Neuronal stem cell (in vitro differentiated cells): ENCODE results near the gene LTBP4.

Experiments used
- DNase-seq: peaks from one replicate; pipeline ENCODE4 v3.0.0-alpha.2; 2013; ENCODE audit warnings: low spot score
- H2AFZ ChIP-seq: one replicate; pipeline ENCODE4 v1.6.1; 2013; ENCODE audit warnings: mild to moderate bottlenecking, low read length, inconsistent platforms
- H2AK5ac ChIP-seq: 2 replicates; pipeline ENCODE4 v1.6.1; 2013; ENCODE audit warnings: low read depth, mild to moderate bottlenecking, inconsistent platforms, low read length, moderate library complexity, mixed read lengths
- H2BK120ac ChIP-seq: 2 replicates; pipeline ENCODE4 v1.6.1; 2013; ENCODE audit warnings: low read depth, mild to moderate bottlenecking, inconsistent platforms, low read length, moderate library complexity, mixed read lengths
- H2BK12ac ChIP-seq: one replicate; pipeline ENCODE4 v1.6.1; 2013; ENCODE audit warnings: low read length, inconsistent platforms
- H2BK15ac ChIP-seq: 2 replicates; pipeline ENCODE4 v1.6.1; 2013; ENCODE audit warnings: mild to moderate bottlenecking, low read length, inconsistent platforms, mixed read lengths
- H2BK5ac ChIP-seq: one replicate; pipeline ENCODE4 v1.6.1; 2013; ENCODE audit warnings: inconsistent platforms, mild to moderate bottlenecking, low read length, moderate library complexity
- H3K14ac ChIP-seq: one replicate; pipeline ENCODE4 v1.6.1; 2013; ENCODE audit warnings: low read length, inconsistent platforms
- H3K18ac ChIP-seq: 2 replicates; pipeline ENCODE4 v1.6.1; 2013; ENCODE audit warnings: low read length, inconsistent platforms
- H3K23ac ChIP-seq: 2 replicates; pipeline ENCODE4 v1.6.1; 2013; ENCODE audit warnings: low read depth, mild to moderate bottlenecking, mixed read lengths, low read length, inconsistent platforms; ENCODE audit not compliant: poor library complexity
- H3K27ac ChIP-seq: replicated peaks from 3 replicates; pipeline ENCODE4 v1.5.1; 2013; ENCODE audit warnings: low read length, inconsistent platforms
- H3K27me3 ChIP-seq, 3 experiments: 2 replicates each; pipeline ENCODE4 v1.6.1; 2013; ENCODE audit warnings: low read length in 3 of 3, mild to moderate bottlenecking in 2 of 3, inconsistent platforms in 1 of 3, low read depth in 1 of 3, mixed read lengths in 1 of 3, moderate library complexity in 1 of 3; ENCODE audit not compliant: control insufficient read depth in 3 of 3, insufficient read depth in 3 of 3
- H3K36me3 ChIP-seq, 2 donors: replicated peaks in 1 of 2; 2 replicates each; pipeline ENCODE4 v1.6.1; 2013; ENCODE audit warnings: low read length in 2 of 2; ENCODE audit not compliant: control insufficient read depth in 2 of 2, insufficient read depth in 2 of 2
- H3K4ac ChIP-seq: 2 replicates; pipeline ENCODE4 v1.6.1; 2013; ENCODE audit warnings: inconsistent platforms, mild to moderate bottlenecking, low read length, moderate library complexity
- H3K4me1 ChIP-seq, 2 donors: 1 replicate in 1 of 2; 2 replicates in 1 of 2; pipeline ENCODE4 v1.6.1; 2013; ENCODE audit warnings: low read length in 2 of 2, low read depth in 1 of 2; ENCODE audit not compliant: control insufficient read depth in 2 of 2, insufficient read depth in 1 of 2
- H3K4me2 ChIP-seq: one replicate; pipeline ENCODE4 v1.6.1; 2013; ENCODE audit warnings: mild to moderate bottlenecking, low read length, inconsistent platforms; ENCODE audit not compliant: insufficient read depth, poor library complexity, severe bottlenecking
- H3K4me3 ChIP-seq, 2 donors: 2 replicates each; pipeline ENCODE4 v1.5.1; 2013; ENCODE audit warnings: low read length in 2 of 2, mild to moderate bottlenecking in 2 of 2, inconsistent platforms in 1 of 2, moderate library complexity in 1 of 2
- H3K79me1 ChIP-seq: one replicate; pipeline ENCODE4 v1.6.1; 2013; ENCODE audit warnings: low read depth, mild to moderate bottlenecking, inconsistent platforms, low read length, moderate library complexity
- H3K9ac ChIP-seq: one replicate; pipeline ENCODE4 v1.6.1; 2013; ENCODE audit warnings: mild to moderate bottlenecking, low read depth, low read length, inconsistent platforms; ENCODE audit not compliant: poor library complexity
- H3K9me3 ChIP-seq, 2 donors: replicated peaks in 1 of 2; 2 replicates each; pipeline versions ENCODE3 to v1.6.1; 2013; ENCODE audit warnings: low read length in 2 of 2, mild to moderate bottlenecking in 2 of 2, inconsistent platforms in 1 of 2, low read depth in 1 of 2, mixed read lengths in 1 of 2, moderate library complexity in 1 of 2; ENCODE audit not compliant: control insufficient read depth in 2 of 2, insufficient read depth in 1 of 2
- H4K8ac ChIP-seq: one replicate; pipeline ENCODE4 v1.6.1; 2013; ENCODE audit warnings: low read depth, mild to moderate bottlenecking, inconsistent platforms, low read length, moderate library complexity
- H4K91ac ChIP-seq: one replicate; pipeline ENCODE4 v1.6.1; 2013; ENCODE audit warnings: low read length, low read depth, mild to moderate bottlenecking, inconsistent platforms; ENCODE audit not compliant: poor library complexity
- WGBS, 2 donors: extraction: QIAGEN DNeasy Blood & Tissue Kit; methylation state at CpG; one replicate each; pipeline ENCODE4 v1.1.7; 2013; ENCODE audit warnings: missing lambda C conversion rate in 2 of 2, mixed read lengths in 1 of 2; ENCODE audit not compliant: insufficient read length in 2 of 2, insufficient replicate concordance in 1 of 2; ENCODE audit errors: extremely low coverage in 2 of 2; 5-methylcytosine and 5-hydroxymethylcytosine counted together

The LTBP4 gene

DNA sequence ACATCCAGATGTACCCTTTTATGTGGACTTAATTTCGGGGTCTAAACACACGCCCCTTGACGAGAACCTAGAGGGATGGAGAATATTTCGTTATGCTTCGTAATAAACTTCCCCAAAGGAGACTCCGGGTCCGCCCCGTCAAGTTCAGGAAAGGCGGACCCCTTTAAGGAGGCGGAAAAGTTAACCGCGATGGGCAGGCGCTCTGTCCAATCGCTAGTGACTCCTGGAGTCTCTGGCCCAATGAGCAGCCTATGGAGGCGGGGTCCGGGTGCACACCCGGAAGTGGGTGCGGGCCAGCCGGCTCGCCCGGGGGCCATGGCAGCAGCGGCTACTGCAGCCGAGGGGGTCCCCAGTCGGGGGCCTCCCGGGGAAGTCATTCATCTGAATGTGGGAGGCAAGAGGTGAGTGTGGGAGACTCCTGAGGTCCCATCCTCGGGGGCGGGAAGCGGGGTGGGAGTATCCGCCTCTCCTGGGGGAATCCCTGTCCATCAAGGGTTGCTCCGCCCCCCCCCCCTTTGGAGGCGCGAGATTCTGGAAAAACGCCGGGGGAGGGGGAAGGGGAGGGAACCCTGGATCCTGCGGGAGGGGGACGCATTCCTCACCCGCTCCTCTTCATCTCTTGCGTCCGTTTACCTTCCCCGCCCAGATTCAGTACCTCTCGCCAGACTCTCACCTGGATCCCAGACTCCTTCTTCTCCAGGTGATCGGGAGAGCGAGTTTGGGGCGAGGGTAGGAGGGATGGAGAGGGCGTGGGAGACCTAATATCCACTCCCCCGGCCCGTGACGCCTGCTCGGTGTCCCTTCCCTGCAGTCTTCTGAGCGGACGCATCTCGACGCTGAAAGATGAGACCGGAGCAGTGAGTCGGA lies 24.4 kb upstream of the LTBP4 start, which contains the start of gene SHKBP1:
SHKBP1 (plus strand) TSS at position 289 of the 867 bp plus-strand sequence; CDS start at position 316, 27 bp downstream.
- H2AFZ ChIP-seq, result peak within 1 kb of the TSS; percentile 95
- no peak within 1 kb of the TSS for H3K27ac ChIP-seq
- H3K79me1 ChIP-seq, result no peaks in the 10 kb centered on the region
- peak within 1 kb of the TSS; percentile 54 for H3K9ac ChIP-seq
- peak within 1 kb of the TSS; percentile 93 for H2AK5ac ChIP-seq
- peaks cover 0 to 11% (median 0%) of the 10 kb centered on the region in 3 experiments for H3K27me3 ChIP-seq
- H3K14ac ChIP-seq, result no peak within 1 kb of the TSS
- H3K4ac ChIP-seq, result no peak within 1 kb of the TSS
- H2BK120ac ChIP-seq, result no peak within 1 kb of the TSS
- peak within 1 kb of the TSS; percentile 82 for H3K4me2 ChIP-seq
- no peak within 1 kb of the TSS for H2BK12ac ChIP-seq
- peak within 1 kb of the TSS; percentile 49 for H2BK15ac ChIP-seq
- no CpG with 5 or more reads among the region's 55 CpGs for whole genome bisulfite sequencing, 2 donors
- H3K9me3 ChIP-seq, result no peaks in the 10 kb centered on the region
- H4K8ac ChIP-seq, result no peak within 1 kb of the TSS
- no peak within 1 kb of the TSS for H4K91ac ChIP-seq
- H2BK5ac ChIP-seq, result peak within 1 kb of the TSS; percentile 47
- peak within 1 kb of the TSS; percentile 28 for H3K23ac ChIP-seq
- H3K18ac ChIP-seq, result peak within 1 kb of the TSS; percentile 78
- peak; percentile 91 for DNase-seq
- peak within 1 kb of the TSS; percentile 86 to 89 for H3K4me3 ChIP-seq
- peaks cover 5 to 35% of the 10 kb centered on the region in 2 donors for H3K36me3 ChIP-seq
- no peaks in the 10 kb centered on the region for H3K4me1 ChIP-seq

DNA sequence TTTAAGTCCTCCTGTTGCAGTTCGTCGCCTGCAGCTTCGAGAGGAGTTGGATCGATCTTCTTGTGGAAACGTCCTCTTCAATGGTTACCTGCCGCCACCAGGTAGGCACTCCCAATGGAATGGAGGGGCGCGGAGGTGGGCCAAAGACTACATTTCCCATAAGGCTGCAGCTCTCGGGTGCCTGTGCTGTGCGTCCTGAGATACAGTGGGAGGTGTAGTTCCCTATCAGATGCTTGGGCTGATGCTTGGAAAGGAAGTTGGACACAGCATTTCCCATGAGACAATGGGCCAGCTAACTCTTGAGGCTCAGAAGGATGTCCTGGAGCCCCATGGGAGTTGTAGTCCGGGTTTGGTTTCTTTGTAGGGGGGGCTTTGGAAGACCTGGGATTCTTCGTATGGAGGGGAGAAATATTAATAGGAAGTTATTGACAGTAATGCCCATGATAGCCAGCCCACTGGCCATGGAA lies 22.7 kb upstream of the LTBP4 start:
- WGBS, 2 donors, result no CpG with 5 or more reads among the region's 12 CpGs
- Histone ChIP-seq H4K91ac (no peak overlapping the region), H3K9me3 (no peaks in the 10 kb centered on the region), H2BK120ac (no peak overlapping the region), H2AK5ac (no peak overlapping the region), H4K8ac (no peak overlapping the region), H2BK15ac (no peak overlapping the region), H3K27me3 (peaks cover 0 to 11% (median 0%) of the 10 kb centered on the region in 3 experiments), H3K4ac (no peak overlapping the region), H3K9ac (no peak overlapping the region), H3K4me1 (no peaks in the 10 kb centered on the region), H2AFZ (no peak overlapping the region), H3K4me2 (no peak overlapping the region), H3K23ac (no peak overlapping the region), H2BK5ac (no peak overlapping the region), H3K14ac (no peak overlapping the region), H3K18ac (no peak overlapping the region), H2BK12ac (no peak overlapping the region), H3K4me3 (no peak overlapping the region), H3K36me3 (peaks cover 8 to 44% of the 10 kb centered on the region in 2 donors), H3K27ac (no peak overlapping the region), H3K79me1 (no peaks in the 10 kb centered on the region)
- no peak for DNase-seq

DNA sequence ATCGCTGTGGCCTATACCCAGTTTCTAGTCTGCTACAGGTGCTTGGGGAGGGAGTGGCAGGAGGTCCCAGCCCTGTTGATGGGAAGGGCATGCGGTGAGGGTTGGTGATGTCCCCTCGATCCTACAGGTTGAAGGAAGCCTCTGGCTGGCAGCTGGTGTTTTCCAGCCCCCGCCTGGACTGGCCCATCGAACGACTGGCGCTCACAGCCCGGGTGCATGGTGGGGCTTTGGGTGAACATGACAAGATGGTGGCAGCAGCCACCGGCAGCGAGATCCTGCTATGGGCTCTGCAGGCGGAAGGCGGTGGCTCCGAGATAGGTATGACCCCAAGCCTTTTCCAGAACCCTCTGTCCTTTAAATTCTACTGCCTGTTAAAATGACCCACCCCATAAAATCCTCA lies 20.6 kb upstream of the LTBP4 start:
- Histone ChIP-seq H3K23ac (no peak overlapping the region), H2AFZ (no peak overlapping the region), H3K4me1 (no peaks in the 10 kb centered on the region), H3K27ac (no peak overlapping the region), H3K27me3 (peaks cover 0 to 7% (median 0%) of the 10 kb centered on the region in 3 experiments), H3K4me3 (peak overlapping the region in 1 of 2 donors; percentile 12), H3K9ac (no peak overlapping the region), H2BK12ac (no peak overlapping the region), H3K18ac (no peak overlapping the region), H4K8ac (no peak overlapping the region), H2BK5ac (no peak overlapping the region), H3K36me3 (peaks cover 8 to 54% of the 10 kb centered on the region in 2 donors), H2BK15ac (no peak overlapping the region), H2BK120ac (no peak overlapping the region), H4K91ac (no peak overlapping the region), H3K4me2 (no peak overlapping the region), H3K14ac (no peak overlapping the region), H2AK5ac (no peak overlapping the region), H3K9me3 (no peaks in the 10 kb centered on the region), H3K4ac (no peak overlapping the region), H3K79me1 (no peaks in the 10 kb centered on the region)
- DNase-seq, result no peak
- no CpG with 5 or more reads among the region's 13 CpGs for WGBS, 2 donors

DNA sequence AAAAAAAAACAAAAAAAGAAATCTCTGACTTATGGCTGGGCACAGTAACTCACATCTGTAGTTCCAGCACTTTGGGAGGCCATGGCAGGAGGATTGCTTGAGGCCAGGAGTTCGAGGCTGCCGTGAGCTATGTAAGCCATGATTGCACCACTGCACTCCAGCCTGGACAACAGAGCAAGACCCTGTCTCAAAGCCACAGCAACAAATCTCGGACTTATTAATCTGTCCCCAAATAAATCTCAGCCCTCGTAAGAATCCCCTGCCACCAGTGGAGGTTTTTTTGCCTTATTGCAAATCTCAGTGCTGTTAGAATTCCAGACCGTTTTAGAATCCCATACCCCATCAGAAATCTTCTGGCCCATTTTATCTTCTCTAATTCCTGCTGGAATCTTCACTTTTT lies 19.6 kb upstream of the LTBP4 start:
- Histone ChIP-seq H3K4me1 (no peaks in the 10 kb centered on the region), H3K9ac (no peak overlapping the region), H2BK5ac (no peak overlapping the region), H3K27me3 (no peaks in the 10 kb centered on the region), H2AFZ (no peak overlapping the region), H3K9me3 (no peaks in the 10 kb centered on the region), H3K4ac (no peak overlapping the region), H3K79me1 (no peaks in the 10 kb centered on the region), H4K91ac (no peak overlapping the region), H2AK5ac (no peak overlapping the region), H2BK15ac (no peak overlapping the region), H3K36me3 (peaks cover 8 to 63% of the 10 kb centered on the region in 2 donors), H3K14ac (no peak overlapping the region), H4K8ac (no peak overlapping the region), H3K18ac (no peak overlapping the region), H2BK12ac (no peak overlapping the region), H2BK120ac (no peak overlapping the region), H3K4me2 (no peak overlapping the region), H3K4me3 (no peak overlapping the region), H3K23ac (no peak overlapping the region), H3K27ac (no peak overlapping the region)
- no peak for DNase-seq
- WGBS, 2 donors, result no CpG with 5 or more reads among the region's 5 CpGs
